Stomach (tissue), 4 donors: Measurements from ENCODE around the gene SLC39A6.
"Not testable (repeated sequence)": the region's sequence is repeated elsewhere in the genome, so short reads cannot be mapped to it uniquely, and the experiment has no call there.

Experiments
- EP300 ChIP-seq: sonication (generic); formaldehyde crosslinking; IDR thresholded peaks from one replicate; pipeline ENCODE4 v1.6.1; 2017; ENCODE audit warnings: antibody characterized with exemption
- POLR2A ChIP-seq, 4 donors: fragments of 450-650 bp; IDR thresholded peaks; one replicate each; pipeline ENCODE4 v1.6.1; 2016; ENCODE audit warnings: antibody characterized with exemption in 4 of 4, control low read depth in 2 of 4, mild to moderate bottlenecking in 1 of 4, moderate library complexity in 1 of 4
- POLR2AphosphoS5 ChIP-seq, 3 donors: sonication (generic); formaldehyde crosslinking; IDR thresholded peaks; one replicate each; pipeline ENCODE4 v1.6.1; 2016; ENCODE audit warnings: antibody characterized with exemption in 3 of 3
- TF ChIP-seq, protein P1 (sequence below), 7 experiments: fragments of 450-650 bp in 4 of 7; fragments of 200-600 bp in 3 of 7; sonication (generic) in 3 of 7; IDR thresholded peaks; one replicate each; pipeline ENCODE4 v1.5.1; 2016 to 2019; ENCODE audit warnings: antibody characterized with exemption in 7 of 7, control low read depth in 2 of 7, mild to moderate bottlenecking in 1 of 7

DNA sequence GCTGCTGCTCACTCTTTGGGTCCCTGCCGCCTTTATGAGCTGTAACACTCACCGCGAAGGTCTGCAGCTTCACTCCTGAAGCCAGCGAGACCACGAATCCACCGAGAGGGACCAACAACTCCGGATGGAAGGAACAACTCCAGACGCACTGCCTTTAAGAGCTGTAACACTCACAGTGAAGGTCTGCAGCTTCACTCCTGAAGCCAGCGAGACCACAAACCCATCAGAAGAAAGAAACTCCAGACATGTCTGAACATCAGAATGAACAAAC is 64.4 kb downstream of the SLC39A6 start:
- TF ChIP-seq, protein P1, sequence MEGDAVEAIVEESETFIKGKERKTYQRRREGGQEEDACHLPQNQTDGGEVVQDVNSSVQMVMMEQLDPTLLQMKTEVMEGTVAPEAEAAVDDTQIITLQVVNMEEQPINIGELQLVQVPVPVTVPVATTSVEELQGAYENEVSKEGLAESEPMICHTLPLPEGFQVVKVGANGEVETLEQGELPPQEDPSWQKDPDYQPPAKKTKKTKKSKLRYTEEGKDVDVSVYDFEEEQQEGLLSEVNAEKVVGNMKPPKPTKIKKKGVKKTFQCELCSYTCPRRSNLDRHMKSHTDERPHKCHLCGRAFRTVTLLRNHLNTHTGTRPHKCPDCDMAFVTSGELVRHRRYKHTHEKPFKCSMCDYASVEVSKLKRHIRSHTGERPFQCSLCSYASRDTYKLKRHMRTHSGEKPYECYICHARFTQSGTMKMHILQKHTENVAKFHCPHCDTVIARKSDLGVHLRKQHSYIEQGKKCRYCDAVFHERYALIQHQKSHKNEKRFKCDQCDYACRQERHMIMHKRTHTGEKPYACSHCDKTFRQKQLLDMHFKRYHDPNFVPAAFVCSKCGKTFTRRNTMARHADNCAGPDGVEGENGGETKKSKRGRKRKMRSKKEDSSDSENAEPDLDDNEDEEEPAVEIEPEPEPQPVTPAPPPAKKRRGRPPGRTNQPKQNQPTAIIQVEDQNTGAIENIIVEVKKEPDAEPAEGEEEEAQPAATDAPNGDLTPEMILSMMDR (IDR thresholded peaks at IDR 0.05), result not testable (repeated sequence)
- TF ChIP-seq POLR2A (IDR thresholded peaks at IDR 0.05); EP300; POLR2AphosphoS5 (IDR thresholded peaks at IDR 0.05): not testable (repeated sequence)
